Measurements from ENCODE around the gene FHIT.

- TF ChIP-seq CTCF (IDR thresholded peaks at IDR 0.05; ENCODE audit: low read depth, low read length) (no peak), EZH2phosphoT487 (IDR thresholded peaks at IDR 0.05; ENCODE audit: low read depth) (no peak)
Observed at GRCh38 chr3:60906283-60906682, 345.0 kb downstream of the FHIT start.
